ENCODE data around the gene CAVIN4.

CAVIN4 gene

GRCh38 chr9:100575006-100575405, 2.9 kb upstream of the CAVIN4 start:
- Histone ChIP-seq H3K9me3 (ENCODE audit: control insufficient read depth in 2 of 2, low read length in 2 of 2) (no peaks in the 10 kb centered on the region), H3K27ac (ENCODE audit: low read depth in 2 of 2, low read length in 2 of 2) (no peak overlapping the region), H3K36me3 (ENCODE audit: control insufficient read depth in 2 of 2, insufficient read depth in 2 of 2, low read length in 2 of 2) (no peaks in the 10 kb centered on the region), H3K9ac (ENCODE audit: low read depth in 1 of 2, low read length in 2 of 2) (no peak overlapping the region), H3K4me3 (ENCODE audit: low read length in 2 of 2) (no peak overlapping the region), H3K4me1 (ENCODE audit: control insufficient read depth in 2 of 2, insufficient read depth in 2 of 2, low read length in 2 of 2) (no peaks in the 10 kb centered on the region), H3K27me3 (ENCODE audit: control insufficient read depth in 2 of 2, insufficient read depth in 2 of 2, low read length in 2 of 2) (no peaks in the 10 kb centered on the region)

- Histone ChIP-seq H3K27me3 (ENCODE audit: control insufficient read depth in 2 of 2, insufficient read depth in 2 of 2, low read length in 2 of 2) (no peaks in the 10 kb centered on the region), H3K4me3 (ENCODE audit: low read length in 2 of 2) (no peak overlapping the region), H3K4me1 (ENCODE audit: control insufficient read depth in 2 of 2, insufficient read depth in 2 of 2, low read length in 2 of 2) (no peaks in the 10 kb centered on the region), H3K9ac (ENCODE audit: low read depth in 1 of 2, low read length in 2 of 2) (no peak overlapping the region), H3K36me3 (ENCODE audit: control insufficient read depth in 2 of 2, insufficient read depth in 2 of 2, low read length in 2 of 2) (no peaks in the 10 kb centered on the region), H3K27ac (ENCODE audit: low read depth in 2 of 2, low read length in 2 of 2) (no peak overlapping the region), H3K9me3 (ENCODE audit: control insufficient read depth in 2 of 2, low read length in 2 of 2) (no peaks in the 10 kb centered on the region)
These were observed 2.0 kb upstream of the CAVIN4 start for GRCh38 chr9:100575765-100576386.

GRCh38 chr9:100578610-100579009, 731 bp downstream of the CAVIN4 start:
- Histone ChIP-seq H3K27ac (ENCODE audit: low read depth in 2 of 2, low read length in 2 of 2) (no peak overlapping the region), H3K4me3 (ENCODE audit: low read length in 2 of 2) (no peak overlapping the region)

GRCh38 chr9:100579665-100580064, 1.8 kb downstream of the CAVIN4 start:
- H3K36me3 ChIP-seq (ENCODE audit: control insufficient read depth in 2 of 2, insufficient read depth in 2 of 2, low read length in 2 of 2): no peaks in the 10 kb centered on the region
- no peaks in the 10 kb centered on the region for H3K4me1 ChIP-seq (ENCODE audit: control insufficient read depth in 2 of 2, insufficient read depth in 2 of 2, low read length in 2 of 2)
- no peaks in the 10 kb centered on the region for H3K9me3 ChIP-seq (ENCODE audit: control insufficient read depth in 2 of 2, low read length in 2 of 2)
- H3K27me3 ChIP-seq (ENCODE audit: control insufficient read depth in 2 of 2, insufficient read depth in 2 of 2, low read length in 2 of 2): no peaks in the 10 kb centered on the region
- H3K9ac ChIP-seq (ENCODE audit: low read depth in 1 of 2, low read length in 2 of 2): no peak overlapping the region
- no peak overlapping the region for H3K4me3 ChIP-seq (ENCODE audit: low read length in 2 of 2)
- no peak overlapping the region for H3K27ac ChIP-seq (ENCODE audit: low read depth in 2 of 2, low read length in 2 of 2)

More at GRCh38 chr9:100578610-100579009, 731 bp downstream of the CAVIN4 start:
- H3K27me3 ChIP-seq (ENCODE audit: control insufficient read depth in 2 of 2, insufficient read depth in 2 of 2, low read length in 2 of 2): no peaks in the 10 kb centered on the region
- H3K9ac ChIP-seq (ENCODE audit: low read depth in 1 of 2, low read length in 2 of 2): no peak overlapping the region
- H3K9me3 ChIP-seq (ENCODE audit: control insufficient read depth in 2 of 2, low read length in 2 of 2): no peaks in the 10 kb centered on the region
- no peaks in the 10 kb centered on the region for H3K36me3 ChIP-seq (ENCODE audit: control insufficient read depth in 2 of 2, insufficient read depth in 2 of 2, low read length in 2 of 2)
- H3K4me1 ChIP-seq (ENCODE audit: control insufficient read depth in 2 of 2, insufficient read depth in 2 of 2, low read length in 2 of 2): no peaks in the 10 kb centered on the region

GRCh38 chr9:100580257-100580656, 2.4 kb downstream of the CAVIN4 start:
- H3K27me3 ChIP-seq (ENCODE audit: control insufficient read depth in 2 of 2, insufficient read depth in 2 of 2, low read length in 2 of 2): no peaks in the 10 kb centered on the region
- no peak overlapping the region for H3K9ac ChIP-seq (ENCODE audit: low read depth in 1 of 2, low read length in 2 of 2)
- H3K36me3 ChIP-seq (ENCODE audit: control insufficient read depth in 2 of 2, insufficient read depth in 2 of 2, low read length in 2 of 2): no peaks in the 10 kb centered on the region
- H3K9me3 ChIP-seq (ENCODE audit: control insufficient read depth in 2 of 2, low read length in 2 of 2): no peaks in the 10 kb centered on the region
- H3K4me3 ChIP-seq (ENCODE audit: low read length in 2 of 2): no peak overlapping the region
- H3K4me1 ChIP-seq (ENCODE audit: control insufficient read depth in 2 of 2, insufficient read depth in 2 of 2, low read length in 2 of 2): no peaks in the 10 kb centered on the region
- no peak overlapping the region for H3K27ac ChIP-seq (ENCODE audit: low read depth in 2 of 2, low read length in 2 of 2)

GRCh38 chr9:100581081-100581480, 3.2 kb downstream of the CAVIN4 start:
- H3K4me3 ChIP-seq (ENCODE audit: low read length in 2 of 2): no peak overlapping the region
- H3K4me1 ChIP-seq (ENCODE audit: control insufficient read depth in 2 of 2, insufficient read depth in 2 of 2, low read length in 2 of 2): no peaks in the 10 kb centered on the region
- H3K27ac ChIP-seq (ENCODE audit: low read depth in 2 of 2, low read length in 2 of 2): no peak overlapping the region
- no peaks in the 10 kb centered on the region for H3K27me3 ChIP-seq (ENCODE audit: control insufficient read depth in 2 of 2, insufficient read depth in 2 of 2, low read length in 2 of 2)
- H3K9ac ChIP-seq (ENCODE audit: low read depth in 1 of 2, low read length in 2 of 2): no peak overlapping the region
- no peaks in the 10 kb centered on the region for H3K36me3 ChIP-seq (ENCODE audit: control insufficient read depth in 2 of 2, insufficient read depth in 2 of 2, low read length in 2 of 2)
- H3K9me3 ChIP-seq (ENCODE audit: control insufficient read depth in 2 of 2, low read length in 2 of 2): no peaks in the 10 kb centered on the region

GRCh38 chr9:100581661-100582060, 3.8 kb downstream of the CAVIN4 start:
- no peak overlapping the region for H3K27ac ChIP-seq (ENCODE audit: low read depth in 2 of 2, low read length in 2 of 2)
- H3K27me3 ChIP-seq (ENCODE audit: control insufficient read depth in 2 of 2, insufficient read depth in 2 of 2, low read length in 2 of 2): no peaks in the 10 kb centered on the region
- H3K4me1 ChIP-seq (ENCODE audit: control insufficient read depth in 2 of 2, insufficient read depth in 2 of 2, low read length in 2 of 2): no peaks in the 10 kb centered on the region
- H3K4me3 ChIP-seq (ENCODE audit: low read length in 2 of 2): no peak overlapping the region
- no peak overlapping the region for H3K9ac ChIP-seq (ENCODE audit: low read depth in 1 of 2, low read length in 2 of 2)
- no peaks in the 10 kb centered on the region for H3K36me3 ChIP-seq (ENCODE audit: control insufficient read depth in 2 of 2, insufficient read depth in 2 of 2, low read length in 2 of 2)
- H3K9me3 ChIP-seq (ENCODE audit: control insufficient read depth in 2 of 2, low read length in 2 of 2): no peaks in the 10 kb centered on the region

- no peak overlapping the region for H3K27ac ChIP-seq (ENCODE audit: low read depth in 2 of 2, low read length in 2 of 2)
- no peaks in the 10 kb centered on the region for H3K4me1 ChIP-seq (ENCODE audit: control insufficient read depth in 2 of 2, insufficient read depth in 2 of 2, low read length in 2 of 2)
- H3K9me3 ChIP-seq (ENCODE audit: control insufficient read depth in 2 of 2, low read length in 2 of 2): no peaks in the 10 kb centered on the region
- H3K27me3 ChIP-seq (ENCODE audit: control insufficient read depth in 2 of 2, insufficient read depth in 2 of 2, low read length in 2 of 2): no peaks in the 10 kb centered on the region
- no peak overlapping the region for H3K9ac ChIP-seq (ENCODE audit: low read depth in 1 of 2, low read length in 2 of 2)
- no peak overlapping the region for H3K4me3 ChIP-seq (ENCODE audit: low read length in 2 of 2)
- no peaks in the 10 kb centered on the region for H3K36me3 ChIP-seq (ENCODE audit: control insufficient read depth in 2 of 2, insufficient read depth in 2 of 2, low read length in 2 of 2)
These were observed 5.3 kb downstream of the CAVIN4 start for GRCh38 chr9:100583014-100583802.

GRCh38 chr9:100584951-100585350, 7.1 kb downstream of the CAVIN4 start:
- Histone ChIP-seq H3K27ac (ENCODE audit: low read depth in 2 of 2, low read length in 2 of 2) (no peak overlapping the region), H3K36me3 (ENCODE audit: control insufficient read depth in 2 of 2, insufficient read depth in 2 of 2, low read length in 2 of 2) (no peaks in the 10 kb centered on the region), H3K4me1 (ENCODE audit: control insufficient read depth in 2 of 2, insufficient read depth in 2 of 2, low read length in 2 of 2) (no peaks in the 10 kb centered on the region), H3K27me3 (ENCODE audit: control insufficient read depth in 2 of 2, insufficient read depth in 2 of 2, low read length in 2 of 2) (no peaks in the 10 kb centered on the region), H3K9me3 (ENCODE audit: control insufficient read depth in 2 of 2, low read length in 2 of 2) (no peaks in the 10 kb centered on the region), H3K4me3 (ENCODE audit: low read length in 2 of 2) (no peak overlapping the region), H3K9ac (ENCODE audit: low read depth in 1 of 2, low read length in 2 of 2) (no peak overlapping the region)

GRCh38 chr9:100586093-100586492, 8.2 kb downstream of the CAVIN4 start:
- Histone ChIP-seq H3K4me1 (ENCODE audit: control insufficient read depth in 2 of 2, insufficient read depth in 2 of 2, low read length in 2 of 2) (no peaks in the 10 kb centered on the region), H3K27me3 (ENCODE audit: control insufficient read depth in 2 of 2, insufficient read depth in 2 of 2, low read length in 2 of 2) (no peaks in the 10 kb centered on the region), H3K9ac (ENCODE audit: low read depth in 1 of 2, low read length in 2 of 2) (no peak overlapping the region), H3K9me3 (ENCODE audit: control insufficient read depth in 2 of 2, low read length in 2 of 2) (no peaks in the 10 kb centered on the region), H3K36me3 (ENCODE audit: control insufficient read depth in 2 of 2, insufficient read depth in 2 of 2, low read length in 2 of 2) (no peaks in the 10 kb centered on the region), H3K4me3 (ENCODE audit: low read length in 2 of 2) (no peak overlapping the region), H3K27ac (ENCODE audit: low read depth in 2 of 2, low read length in 2 of 2) (no peak overlapping the region)

Data from mucosa of rectum (tissue), 2 donors.